Neural cell (in vitro differentiated cells): ENCODE data around the gene MEGF9. TPM values are rescaled to one million over a fixed set of nuclear protein-coding genes. Genes with fewer than 3 reads are reported as not detected.

Source experiments
- H2AFZ ChIP-seq: fragments of 200-600, 300-800 bp; sonication (generic), shearing (Covaris generic); 2 replicates; pipeline ENCODE4 v1.6.0; 2014; ENCODE audit warnings: low read depth, mild to moderate bottlenecking, antibody characterized with exemption, low read length, moderate library complexity
- H3F3A ChIP-seq: fragments of 200-600 bp; shearing (Covaris generic); 2 replicates; pipeline ENCODE4 v1.6.1; 2016; ENCODE audit warnings: mild to moderate bottlenecking, moderate library complexity, mixed read lengths, antibody characterized with exemption, low read length; ENCODE audit not compliant: insufficient read depth, poor library complexity, severe bottlenecking
- H3K27ac ChIP-seq: fragments of 200-600, 300-800 bp; sonication (generic), shearing (Covaris generic); 2 replicates; pipeline ENCODE4 v1.5.1; 2014; ENCODE audit warnings: mild to moderate bottlenecking, low read length, moderate library complexity
- H3K27me3 ChIP-seq: fragments of 300-800, 200-600 bp; sonication (generic), shearing (Covaris generic); 2 replicates; pipeline ENCODE4 v1.6.0; 2014; ENCODE audit warnings: mild to moderate bottlenecking, low read depth, low read length, moderate library complexity; ENCODE audit not compliant: insufficient read depth
- H3K36me3 ChIP-seq: fragments of 300-800, 200-600 bp; sonication (generic), shearing (Covaris generic); 2 replicates; pipeline ENCODE4 v1.5.1; 2014; ENCODE audit warnings: mild to moderate bottlenecking, antibody characterized with exemption, low read length, moderate library complexity; ENCODE audit not compliant: insufficient read depth
- H3K4me2 ChIP-seq: fragments of 300-800, 200-600 bp; sonication (generic), shearing (Covaris generic); 2 replicates; pipeline ENCODE4 v1.6.0; 2014; ENCODE audit warnings: mild to moderate bottlenecking, low read length
- H3K4me3 ChIP-seq: fragments of 300-800, 200-600 bp; sonication (generic), shearing (Covaris generic); 2 replicates; pipeline ENCODE4 v1.5.1; 2014; ENCODE audit warnings: mild to moderate bottlenecking, low read length, moderate library complexity
- H3K79me2 ChIP-seq: fragments of 200-600 bp; shearing (Covaris generic); replicated peaks from 2 replicates; pipeline ENCODE4 v1.6.0; 2014; ENCODE audit warnings: mild to moderate bottlenecking, low read length, moderate library complexity; ENCODE audit not compliant: insufficient read depth
- H3K9ac ChIP-seq: fragments of 300-800, 200-600 bp; sonication (generic), shearing (Covaris generic); 2 replicates; pipeline ENCODE4 v1.6.1; 2016; ENCODE audit warnings: mild to moderate bottlenecking, low read length, mixed read lengths
- H3K9me2 ChIP-seq: fragments of 200-600 bp; shearing (Covaris generic); 2 replicates; pipeline ENCODE4 v1.6.1; 2016; ENCODE audit warnings: mild to moderate bottlenecking, low read length, mixed read lengths; ENCODE audit not compliant: insufficient read depth
- H3K9me3 ChIP-seq: fragments of 200-600, 300-800 bp; sonication (generic), shearing (Covaris generic); 2 replicates; pipeline ENCODE4 v1.6.1; 2016; ENCODE audit warnings: mild to moderate bottlenecking, mixed run types, low read length, moderate library complexity, mixed read lengths
- H4K20me1 ChIP-seq: fragments of 200-600 bp; shearing (Covaris generic); 2 replicates; pipeline ENCODE4 v1.6.1; 2016; ENCODE audit warnings: mild to moderate bottlenecking, mixed run types; ENCODE audit not compliant: insufficient read depth
- EP300 ChIP-seq: fragments of 450-650 bp; conservative IDR thresholded peaks from 2 replicates; pipeline ENCODE4 v1.6.1; 2014; ENCODE audit warnings: antibody characterized with exemption, mild to moderate bottlenecking, moderate library complexity; ENCODE audit not compliant: poor library complexity, severe bottlenecking
- EZH2 ChIP-seq: fragments of 200-600, 300-800 bp; shearing (Covaris generic), sonication (generic); IDR thresholded peaks from 2 replicates; pipeline ENCODE4 v1.6.1; 2014; ENCODE audit warnings: antibody characterized with exemption, low read length, borderline replicate concordance, mild to moderate bottlenecking; ENCODE audit not compliant: insufficient read depth, poor library complexity, severe bottlenecking
- POLR2AphosphoS5 ChIP-seq: IDR thresholded peaks from 2 replicates; pipeline ENCODE4 v1.6.1; 2012
- RAD21 ChIP-seq: fragments of 450-650 bp; conservative IDR thresholded peaks from 2 replicates; pipeline ENCODE4 v1.6.1; 2014; ENCODE audit warnings: antibody characterized with exemption, mild to moderate bottlenecking, moderate library complexity
- TAF1 ChIP-seq: IDR thresholded peaks from 2 replicates; pipeline ENCODE4 v1.6.1; 2012; ENCODE audit warnings: low read depth
- polyA plus RNA-seq: library from polyadenylated mRNA; depleted of rRNA; stranded (reverse); fragments of >200 nt; gene quantifications from 2 replicates; pipeline ENCODE4 v1.2.3, GENCODE V29; 2014
- TF ChIP-seq, protein P1 (sequence below): fragments of 450-650 bp; IDR thresholded peaks from 2 replicates; pipeline ENCODE4 v1.5.1; 2014; ENCODE audit warnings: antibody characterized with exemption, mild to moderate bottlenecking, moderate library complexity; ENCODE audit not compliant: poor library complexity, severe bottlenecking
- TF ChIP-seq, protein P2 (sequence below): IDR thresholded peaks from 2 replicates; pipeline ENCODE4 v1.6.1; 2012; ENCODE audit warnings: borderline replicate concordance

The MEGF9 gene
- polyA plus RNA-seq, 1 donor from 2014 or later, result 35.0 TPM

DNA sequence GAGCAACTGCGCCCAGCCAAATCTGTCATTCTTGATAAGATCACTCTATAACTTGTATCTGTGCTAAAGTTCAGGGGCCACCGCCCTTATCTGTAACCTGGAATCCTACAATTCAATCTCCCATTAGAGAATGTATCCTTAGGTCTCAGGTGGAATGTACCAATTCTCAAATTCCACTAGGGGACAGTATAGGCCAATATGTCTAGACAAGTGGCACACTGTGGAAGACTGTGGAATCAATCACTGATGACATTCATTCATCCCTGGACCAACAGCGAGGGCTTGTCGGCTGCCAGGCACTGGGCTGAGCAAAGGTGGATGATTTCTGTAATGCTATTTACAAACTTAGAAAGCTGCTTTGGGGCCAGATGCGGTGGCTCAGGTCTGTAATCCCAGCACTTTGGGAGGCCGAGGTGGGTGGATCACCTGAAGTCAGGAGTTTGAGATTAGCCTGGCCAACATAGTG is 28.7 kb upstream of the MEGF9 start:
- Histone ChIP-seq H3K9me3 (no peaks in the 10 kb centered on the region), H3K4me2 (no peak overlapping the region), H2AFZ (no peak overlapping the region), H4K20me1 (no peaks in the 10 kb centered on the region), H3F3A (no peaks in the 10 kb centered on the region), H3K27me3 (no peaks in the 10 kb centered on the region), H3K79me2 (no peaks in the 10 kb centered on the region), H3K4me3 (no peak overlapping the region), H3K9ac (no peak overlapping the region), H3K9me2 (no peaks in the 10 kb centered on the region), H3K36me3 (no peaks in the 10 kb centered on the region), H3K27ac (no peak overlapping the region)
- TF ChIP-seq, protein P1, sequence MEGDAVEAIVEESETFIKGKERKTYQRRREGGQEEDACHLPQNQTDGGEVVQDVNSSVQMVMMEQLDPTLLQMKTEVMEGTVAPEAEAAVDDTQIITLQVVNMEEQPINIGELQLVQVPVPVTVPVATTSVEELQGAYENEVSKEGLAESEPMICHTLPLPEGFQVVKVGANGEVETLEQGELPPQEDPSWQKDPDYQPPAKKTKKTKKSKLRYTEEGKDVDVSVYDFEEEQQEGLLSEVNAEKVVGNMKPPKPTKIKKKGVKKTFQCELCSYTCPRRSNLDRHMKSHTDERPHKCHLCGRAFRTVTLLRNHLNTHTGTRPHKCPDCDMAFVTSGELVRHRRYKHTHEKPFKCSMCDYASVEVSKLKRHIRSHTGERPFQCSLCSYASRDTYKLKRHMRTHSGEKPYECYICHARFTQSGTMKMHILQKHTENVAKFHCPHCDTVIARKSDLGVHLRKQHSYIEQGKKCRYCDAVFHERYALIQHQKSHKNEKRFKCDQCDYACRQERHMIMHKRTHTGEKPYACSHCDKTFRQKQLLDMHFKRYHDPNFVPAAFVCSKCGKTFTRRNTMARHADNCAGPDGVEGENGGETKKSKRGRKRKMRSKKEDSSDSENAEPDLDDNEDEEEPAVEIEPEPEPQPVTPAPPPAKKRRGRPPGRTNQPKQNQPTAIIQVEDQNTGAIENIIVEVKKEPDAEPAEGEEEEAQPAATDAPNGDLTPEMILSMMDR, result peak; percentile 37
- TF ChIP-seq EP300 (no peak), RAD21 (no peak), TAF1 (no peak)

DNA sequence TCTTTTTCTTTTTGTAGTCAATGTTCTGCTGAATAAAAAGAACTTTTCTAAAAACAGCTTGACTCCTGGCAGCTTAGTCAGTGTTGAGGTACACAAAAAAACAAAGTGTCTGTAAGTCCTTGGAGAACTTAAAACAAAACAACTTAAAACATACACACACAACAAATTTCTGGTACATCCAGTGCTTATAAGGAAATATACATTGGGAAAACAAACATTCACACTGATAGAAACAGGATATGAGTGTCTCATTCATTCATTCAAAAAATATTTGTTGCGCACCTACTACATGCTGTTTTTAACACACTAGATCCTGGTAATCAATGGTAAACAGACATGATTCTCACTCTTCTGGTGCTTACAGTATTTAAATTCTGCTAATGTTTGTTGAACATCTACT is 27.4 kb upstream of the MEGF9 start:
- no peaks in the 10 kb centered on the region for H3K9me3 ChIP-seq
- no peak overlapping the region for H3K4me2 ChIP-seq
- no peak overlapping the region for H3K27ac ChIP-seq
- H4K20me1 ChIP-seq, result no peaks in the 10 kb centered on the region
- no peak overlapping the region for H2AFZ ChIP-seq
- no peaks in the 10 kb centered on the region for H3K27me3 ChIP-seq
- no peaks in the 10 kb centered on the region for H3K79me2 ChIP-seq
- no peaks in the 10 kb centered on the region for H3K9me2 ChIP-seq
- no peak overlapping the region for H3K9ac ChIP-seq
- TF ChIP-seq, protein P2, sequence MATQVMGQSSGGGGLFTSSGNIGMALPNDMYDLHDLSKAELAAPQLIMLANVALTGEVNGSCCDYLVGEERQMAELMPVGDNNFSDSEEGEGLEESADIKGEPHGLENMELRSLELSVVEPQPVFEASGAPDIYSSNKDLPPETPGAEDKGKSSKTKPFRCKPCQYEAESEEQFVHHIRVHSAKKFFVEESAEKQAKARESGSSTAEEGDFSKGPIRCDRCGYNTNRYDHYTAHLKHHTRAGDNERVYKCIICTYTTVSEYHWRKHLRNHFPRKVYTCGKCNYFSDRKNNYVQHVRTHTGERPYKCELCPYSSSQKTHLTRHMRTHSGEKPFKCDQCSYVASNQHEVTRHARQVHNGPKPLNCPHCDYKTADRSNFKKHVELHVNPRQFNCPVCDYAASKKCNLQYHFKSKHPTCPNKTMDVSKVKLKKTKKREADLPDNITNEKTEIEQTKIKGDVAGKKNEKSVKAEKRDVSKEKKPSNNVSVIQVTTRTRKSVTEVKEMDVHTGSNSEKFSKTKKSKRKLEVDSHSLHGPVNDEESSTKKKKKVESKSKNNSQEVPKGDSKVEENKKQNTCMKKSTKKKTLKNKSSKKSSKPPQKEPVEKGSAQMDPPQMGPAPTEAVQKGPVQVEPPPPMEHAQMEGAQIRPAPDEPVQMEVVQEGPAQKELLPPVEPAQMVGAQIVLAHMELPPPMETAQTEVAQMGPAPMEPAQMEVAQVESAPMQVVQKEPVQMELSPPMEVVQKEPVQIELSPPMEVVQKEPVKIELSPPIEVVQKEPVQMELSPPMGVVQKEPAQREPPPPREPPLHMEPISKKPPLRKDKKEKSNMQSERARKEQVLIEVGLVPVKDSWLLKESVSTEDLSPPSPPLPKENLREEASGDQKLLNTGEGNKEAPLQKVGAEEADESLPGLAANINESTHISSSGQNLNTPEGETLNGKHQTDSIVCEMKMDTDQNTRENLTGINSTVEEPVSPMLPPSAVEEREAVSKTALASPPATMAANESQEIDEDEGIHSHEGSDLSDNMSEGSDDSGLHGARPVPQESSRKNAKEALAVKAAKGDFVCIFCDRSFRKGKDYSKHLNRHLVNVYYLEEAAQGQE, result no peak
- TF ChIP-seq POLR2AphosphoS5 (no peak), EP300 (no peak), EZH2 (no peak)
- TF ChIP-seq, protein P1, result no peak
- H3K36me3 ChIP-seq, result no peaks in the 10 kb centered on the region
- no peak overlapping the region for H3K4me3 ChIP-seq
- no peaks in the 10 kb centered on the region for H3F3A ChIP-seq
